Ovary (tissue), 3 donors: Measurements from ENCODE around the gene CDHR3.

Source experiments
- EP300 ChIP-seq: sonication (generic); formaldehyde crosslinking; IDR thresholded peaks from one replicate; pipeline ENCODE4 v1.6.1; 2017; ENCODE audit warnings: antibody characterized with exemption
- POLR2A ChIP-seq: fragments of 450-650 bp; IDR thresholded peaks from one replicate; pipeline ENCODE4 v1.6.1; 2017; ENCODE audit warnings: antibody characterized with exemption, mild to moderate bottlenecking, moderate library complexity
- TF ChIP-seq, protein P1 (sequence below), 3 donors: fragments of 450-650 bp in 2 of 3; fragments of 200-600 bp in 1 of 3; IDR thresholded peaks; one replicate each; pipeline versions ENCODE4 v1.5.1 to v1.8.0; 2016 to 2022; ENCODE audit warnings: antibody characterized with exemption in 3 of 3, mild to moderate bottlenecking in 1 of 3
- donor health status: DM: no; HTN: no; CAD: no.

DNA sequence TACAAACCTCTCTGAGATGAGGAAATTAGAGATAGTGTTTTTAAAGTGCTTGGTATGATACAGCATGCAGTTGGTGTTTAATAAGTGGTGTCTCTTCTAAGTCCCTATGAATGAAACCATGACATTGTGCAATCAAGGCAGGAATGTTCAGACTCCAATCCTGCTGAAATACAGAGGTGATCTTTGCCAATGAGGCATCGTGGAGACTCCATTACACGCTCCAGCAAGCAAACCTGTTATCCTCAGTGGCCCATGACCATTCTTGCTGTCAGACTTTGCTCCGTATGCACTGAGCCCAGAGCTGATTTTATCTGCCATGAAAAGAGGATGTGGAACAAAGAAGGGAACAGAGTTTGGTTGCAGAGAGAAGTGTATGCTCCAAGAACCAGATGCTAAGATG is 47.3 kb downstream of the CDHR3 start:
- TF ChIP-seq, protein P1, sequence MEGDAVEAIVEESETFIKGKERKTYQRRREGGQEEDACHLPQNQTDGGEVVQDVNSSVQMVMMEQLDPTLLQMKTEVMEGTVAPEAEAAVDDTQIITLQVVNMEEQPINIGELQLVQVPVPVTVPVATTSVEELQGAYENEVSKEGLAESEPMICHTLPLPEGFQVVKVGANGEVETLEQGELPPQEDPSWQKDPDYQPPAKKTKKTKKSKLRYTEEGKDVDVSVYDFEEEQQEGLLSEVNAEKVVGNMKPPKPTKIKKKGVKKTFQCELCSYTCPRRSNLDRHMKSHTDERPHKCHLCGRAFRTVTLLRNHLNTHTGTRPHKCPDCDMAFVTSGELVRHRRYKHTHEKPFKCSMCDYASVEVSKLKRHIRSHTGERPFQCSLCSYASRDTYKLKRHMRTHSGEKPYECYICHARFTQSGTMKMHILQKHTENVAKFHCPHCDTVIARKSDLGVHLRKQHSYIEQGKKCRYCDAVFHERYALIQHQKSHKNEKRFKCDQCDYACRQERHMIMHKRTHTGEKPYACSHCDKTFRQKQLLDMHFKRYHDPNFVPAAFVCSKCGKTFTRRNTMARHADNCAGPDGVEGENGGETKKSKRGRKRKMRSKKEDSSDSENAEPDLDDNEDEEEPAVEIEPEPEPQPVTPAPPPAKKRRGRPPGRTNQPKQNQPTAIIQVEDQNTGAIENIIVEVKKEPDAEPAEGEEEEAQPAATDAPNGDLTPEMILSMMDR (IDR thresholded peaks at IDR 0.05): no peak
- TF ChIP-seq POLR2A (no peak), EP300 (no peak)
